ENCODE measurements around the gene PPP1R26.

Gene PPP1R26

DNA sequence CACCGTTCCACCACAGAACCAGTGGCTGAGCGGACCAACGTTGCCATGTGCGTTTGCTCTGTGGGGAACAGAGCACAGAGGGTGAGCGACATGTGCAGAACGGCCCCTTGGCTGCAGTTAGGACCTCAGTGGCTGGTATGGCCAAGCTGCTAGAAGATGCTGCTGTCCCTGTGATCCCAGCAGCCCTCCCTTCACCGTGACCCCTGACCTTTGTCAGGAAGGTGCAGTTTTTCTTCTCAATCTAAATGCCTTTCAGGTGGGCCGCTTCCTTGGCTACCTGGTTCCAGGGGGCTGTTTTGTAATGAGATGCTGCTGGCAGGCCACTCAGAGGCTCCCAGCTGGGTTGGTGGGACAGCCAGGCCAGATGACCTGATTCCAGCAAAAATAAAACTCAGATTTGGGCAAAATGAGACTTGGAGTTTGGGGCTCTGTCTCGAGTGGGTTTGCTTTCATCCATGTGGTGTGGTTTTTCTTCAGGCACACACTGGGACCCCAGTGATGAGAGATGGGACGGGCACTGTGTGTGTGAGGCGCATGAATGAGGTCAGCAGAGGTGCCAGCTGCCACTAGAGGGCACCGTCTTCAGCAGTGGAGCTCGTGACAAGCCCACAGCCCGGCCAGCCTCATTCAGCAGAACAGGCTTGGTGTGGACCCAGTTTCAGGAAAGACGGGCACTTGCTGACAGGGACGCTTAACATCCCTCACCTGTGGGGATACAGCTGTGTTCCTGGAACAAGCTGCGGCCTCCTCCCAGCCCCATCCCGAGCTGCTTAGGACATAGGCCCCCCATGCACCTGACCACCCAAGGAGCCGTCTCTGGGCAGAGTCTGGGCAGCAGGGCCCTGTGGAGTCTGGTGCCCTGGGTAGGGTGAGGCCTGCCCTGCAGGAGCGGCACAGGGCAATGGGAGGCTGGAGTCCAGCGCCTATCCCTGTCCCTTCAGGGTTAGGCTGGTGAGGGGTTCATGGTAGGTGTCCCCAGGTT is 25.0 kb downstream of the PPP1R26 start (continued):
- no peak for TF ChIP-seq SALL2 (tag by site-specific recombination; IDR thresholded peaks at IDR 0.05; ENCODE audit: borderline replicate concordance)
- TF ChIP-seq, protein P1, sequence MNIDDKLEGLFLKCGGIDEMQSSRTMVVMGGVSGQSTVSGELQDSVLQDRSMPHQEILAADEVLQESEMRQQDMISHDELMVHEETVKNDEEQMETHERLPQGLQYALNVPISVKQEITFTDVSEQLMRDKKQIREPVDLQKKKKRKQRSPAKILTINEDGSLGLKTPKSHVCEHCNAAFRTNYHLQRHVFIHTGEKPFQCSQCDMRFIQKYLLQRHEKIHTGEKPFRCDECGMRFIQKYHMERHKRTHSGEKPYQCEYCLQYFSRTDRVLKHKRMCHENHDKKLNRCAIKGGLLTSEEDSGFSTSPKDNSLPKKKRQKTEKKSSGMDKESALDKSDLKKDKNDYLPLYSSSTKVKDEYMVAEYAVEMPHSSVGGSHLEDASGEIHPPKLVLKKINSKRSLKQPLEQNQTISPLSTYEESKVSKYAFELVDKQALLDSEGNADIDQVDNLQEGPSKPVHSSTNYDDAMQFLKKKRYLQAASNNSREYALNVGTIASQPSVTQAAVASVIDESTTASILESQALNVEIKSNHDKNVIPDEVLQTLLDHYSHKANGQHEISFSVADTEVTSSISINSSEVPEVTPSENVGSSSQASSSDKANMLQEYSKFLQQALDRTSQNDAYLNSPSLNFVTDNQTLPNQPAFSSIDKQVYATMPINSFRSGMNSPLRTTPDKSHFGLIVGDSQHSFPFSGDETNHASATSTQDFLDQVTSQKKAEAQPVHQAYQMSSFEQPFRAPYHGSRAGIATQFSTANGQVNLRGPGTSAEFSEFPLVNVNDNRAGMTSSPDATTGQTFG (tag by site-specific recombination; IDR thresholded peaks at IDR 0.05; ENCODE audit: borderline replicate concordance): no peak
- TF ChIP-seq, protein P2, sequence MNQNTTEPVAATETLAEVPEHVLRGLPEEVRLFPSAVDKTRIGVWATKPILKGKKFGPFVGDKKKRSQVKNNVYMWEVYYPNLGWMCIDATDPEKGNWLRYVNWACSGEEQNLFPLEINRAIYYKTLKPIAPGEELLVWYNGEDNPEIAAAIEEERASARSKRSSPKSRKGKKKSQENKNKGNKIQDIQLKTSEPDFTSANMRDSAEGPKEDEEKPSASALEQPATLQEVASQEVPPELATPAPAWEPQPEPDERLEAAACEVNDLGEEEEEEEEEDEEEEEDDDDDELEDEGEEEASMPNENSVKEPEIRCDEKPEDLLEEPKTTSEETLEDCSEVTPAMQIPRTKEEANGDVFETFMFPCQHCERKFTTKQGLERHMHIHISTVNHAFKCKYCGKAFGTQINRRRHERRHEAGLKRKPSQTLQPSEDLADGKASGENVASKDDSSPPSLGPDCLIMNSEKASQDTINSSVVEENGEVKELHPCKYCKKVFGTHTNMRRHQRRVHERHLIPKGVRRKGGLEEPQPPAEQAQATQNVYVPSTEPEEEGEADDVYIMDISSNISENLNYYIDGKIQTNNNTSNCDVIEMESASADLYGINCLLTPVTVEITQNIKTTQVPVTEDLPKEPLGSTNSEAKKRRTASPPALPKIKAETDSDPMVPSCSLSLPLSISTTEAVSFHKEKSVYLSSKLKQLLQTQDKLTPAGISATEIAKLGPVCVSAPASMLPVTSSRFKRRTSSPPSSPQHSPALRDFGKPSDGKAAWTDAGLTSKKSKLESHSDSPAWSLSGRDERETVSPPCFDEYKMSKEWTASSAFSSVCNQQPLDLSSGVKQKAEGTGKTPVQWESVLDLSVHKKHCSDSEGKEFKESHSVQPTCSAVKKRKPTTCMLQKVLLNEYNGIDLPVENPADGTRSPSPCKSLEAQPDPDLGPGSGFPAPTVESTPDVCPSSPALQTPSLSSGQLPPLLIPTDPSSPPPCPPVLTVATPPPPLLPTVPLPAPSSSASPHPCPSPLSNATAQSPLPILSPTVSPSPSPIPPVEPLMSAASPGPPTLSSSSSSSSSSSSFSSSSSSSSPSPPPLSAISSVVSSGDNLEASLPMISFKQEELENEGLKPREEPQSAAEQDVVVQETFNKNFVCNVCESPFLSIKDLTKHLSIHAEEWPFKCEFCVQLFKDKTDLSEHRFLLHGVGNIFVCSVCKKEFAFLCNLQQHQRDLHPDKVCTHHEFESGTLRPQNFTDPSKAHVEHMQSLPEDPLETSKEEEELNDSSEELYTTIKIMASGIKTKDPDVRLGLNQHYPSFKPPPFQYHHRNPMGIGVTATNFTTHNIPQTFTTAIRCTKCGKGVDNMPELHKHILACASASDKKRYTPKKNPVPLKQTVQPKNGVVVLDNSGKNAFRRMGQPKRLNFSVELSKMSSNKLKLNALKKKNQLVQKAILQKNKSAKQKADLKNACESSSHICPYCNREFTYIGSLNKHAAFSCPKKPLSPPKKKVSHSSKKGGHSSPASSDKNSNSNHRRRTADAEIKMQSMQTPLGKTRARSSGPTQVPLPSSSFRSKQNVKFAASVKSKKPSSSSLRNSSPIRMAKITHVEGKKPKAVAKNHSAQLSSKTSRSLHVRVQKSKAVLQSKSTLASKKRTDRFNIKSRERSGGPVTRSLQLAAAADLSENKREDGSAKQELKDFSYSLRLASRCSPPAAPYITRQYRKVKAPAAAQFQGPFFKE (tag by site-specific recombination; IDR thresholded peaks at IDR 0.05; ENCODE audit: borderline replicate concordance): no peak

DNA sequence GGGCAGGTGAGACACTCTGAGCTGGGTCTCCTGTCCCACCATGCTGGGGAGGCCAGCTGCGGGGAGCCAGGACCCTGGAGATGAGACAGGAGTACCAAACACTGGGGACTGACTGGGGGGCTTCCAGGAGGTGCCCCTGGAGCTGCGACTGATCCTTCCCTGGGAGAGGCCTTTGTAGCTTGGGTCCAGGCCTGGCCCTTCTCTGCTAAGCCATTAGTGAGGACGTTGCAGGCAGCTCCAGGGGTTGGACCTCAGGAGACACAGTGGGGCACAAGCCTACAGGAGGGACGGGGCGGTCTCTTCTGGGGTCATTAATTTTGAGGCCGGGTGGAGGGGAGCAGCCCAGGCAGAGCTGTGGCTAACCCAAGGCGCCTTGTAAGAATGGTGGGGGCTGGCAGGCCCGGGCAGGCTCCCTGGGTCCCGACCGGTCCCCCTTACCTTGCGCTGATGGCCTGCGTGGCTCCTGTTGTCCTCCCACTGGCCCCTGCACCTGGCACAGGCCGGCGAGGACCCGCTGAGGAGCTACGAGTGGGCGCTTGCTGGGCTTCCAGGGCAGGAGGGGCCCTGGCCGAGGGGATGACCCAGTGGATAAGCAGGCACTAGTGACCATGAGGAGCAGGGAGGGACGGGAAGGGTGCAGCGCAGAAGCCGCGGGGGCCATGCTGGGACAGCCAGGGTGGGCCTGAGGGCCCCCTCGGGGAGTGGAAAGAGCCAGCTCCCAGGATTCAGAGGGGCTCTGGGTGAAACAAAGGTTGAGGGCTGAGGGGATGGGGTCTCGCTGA is 26.0 kb downstream of the PPP1R26 start:
- TF ChIP-seq ZNF266 (tag by site-specific recombination; IDR thresholded peaks at IDR 0.05; ENCODE audit: low read depth) (no peak), RBAK (tag by site-specific recombination; IDR thresholded peaks at IDR 0.05) (no peak), ZNF555 (tag by site-specific recombination; conservative IDR thresholded peaks at IDR 0.05) (no peak), ZNF501 (tag by site-specific recombination; IDR thresholded peaks at IDR 0.05) (no peak), MEIS1 (CRISPR knock-in tag; IDR thresholded peaks at IDR 0.05; ENCODE audit: borderline replicate concordance) (no peak)
- TF ChIP-seq, protein P3, sequence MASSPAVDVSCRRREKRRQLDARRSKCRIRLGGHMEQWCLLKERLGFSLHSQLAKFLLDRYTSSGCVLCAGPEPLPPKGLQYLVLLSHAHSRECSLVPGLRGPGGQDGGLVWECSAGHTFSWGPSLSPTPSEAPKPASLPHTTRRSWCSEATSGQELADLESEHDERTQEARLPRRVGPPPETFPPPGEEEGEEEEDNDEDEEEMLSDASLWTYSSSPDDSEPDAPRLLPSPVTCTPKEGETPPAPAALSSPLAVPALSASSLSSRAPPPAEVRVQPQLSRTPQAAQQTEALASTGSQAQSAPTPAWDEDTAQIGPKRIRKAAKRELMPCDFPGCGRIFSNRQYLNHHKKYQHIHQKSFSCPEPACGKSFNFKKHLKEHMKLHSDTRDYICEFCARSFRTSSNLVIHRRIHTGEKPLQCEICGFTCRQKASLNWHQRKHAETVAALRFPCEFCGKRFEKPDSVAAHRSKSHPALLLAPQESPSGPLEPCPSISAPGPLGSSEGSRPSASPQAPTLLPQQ (tag by site-specific recombination; IDR thresholded peaks at IDR 0.05): no peak
- TF ChIP-seq, protein P4, sequence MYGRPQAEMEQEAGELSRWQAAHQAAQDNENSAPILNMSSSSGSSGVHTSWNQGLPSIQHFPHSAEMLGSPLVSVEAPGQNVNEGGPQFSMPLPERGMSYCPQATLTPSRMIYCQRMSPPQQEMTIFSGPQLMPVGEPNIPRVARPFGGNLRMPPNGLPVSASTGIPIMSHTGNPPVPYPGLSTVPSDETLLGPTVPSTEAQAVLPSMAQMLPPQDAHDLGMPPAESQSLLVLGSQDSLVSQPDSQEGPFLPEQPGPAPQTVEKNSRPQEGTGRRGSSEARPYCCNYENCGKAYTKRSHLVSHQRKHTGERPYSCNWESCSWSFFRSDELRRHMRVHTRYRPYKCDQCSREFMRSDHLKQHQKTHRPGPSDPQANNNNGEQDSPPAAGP (tag by site-specific recombination; IDR thresholded peaks at IDR 0.05): no peak
- TF ChIP-seq, protein P5, sequence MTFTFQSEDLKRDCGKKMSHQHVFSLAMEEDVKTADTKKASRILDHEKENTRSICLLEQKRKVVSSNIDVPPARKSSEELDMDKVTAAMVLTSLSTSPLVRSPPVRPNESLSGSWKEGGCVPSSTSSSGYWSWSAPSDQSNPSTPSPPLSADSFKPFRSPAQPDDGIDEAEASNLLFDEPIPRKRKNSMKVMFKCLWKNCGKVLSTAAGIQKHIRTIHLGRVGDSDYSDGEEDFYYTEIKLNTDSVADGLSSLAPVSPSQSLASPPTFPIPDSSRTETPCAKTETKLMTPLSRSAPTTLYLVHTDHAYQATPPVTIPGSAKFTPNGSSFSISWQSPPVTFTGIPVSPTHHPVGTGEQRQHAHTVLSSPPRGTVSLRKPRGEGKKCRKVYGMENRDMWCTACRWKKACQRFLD (tag by site-specific recombination; IDR thresholded peaks at IDR 0.05): no peak
- Histone ChIP-seq H3K9me3 (ENCODE audit: control insufficient read depth, insufficient read depth, low read depth, low read length) (no peaks in the 10 kb centered on the region), H3K4me3 (ENCODE audit: low read depth, low read length) (no peak overlapping the region), H3K36me3 (ENCODE audit: control insufficient read depth in 2 of 2, insufficient read depth in 1 of 2, low read length in 2 of 2) (peaks cover 0 to 38% of the 10 kb centered on the region in 2 experiments; a peak in 2 of 3 replicates), H3K27ac (ENCODE audit: extremely low read depth, low read depth, low read length) (no peak overlapping the region), H3K4me1 (ENCODE audit: control insufficient read depth, insufficient read depth, low read length) (peaks cover 3% of the 10 kb centered on the region; the same call in 1 of the 2 replicates)
- ChIA-PET POLR2A (interaction anchor here (0.8 to 1.9 kb wide), 4 partner anchors 21 to 762 kb away, joined by 3 to 6 read pairs (median 4); no protein-coding TSS in a partner anchor), CTCF (interaction anchor here (0.7 to 2.5 kb wide), 20 partner anchors 9 to 98 kb away, joined by 3 to 11 read pairs (median 3); partner anchors contain the start of gene PPP1R26)

Data from HEK293 (cell line).